ENCODE measurements around the gene SLC12A9.

SLC12A9 gene

DNA sequence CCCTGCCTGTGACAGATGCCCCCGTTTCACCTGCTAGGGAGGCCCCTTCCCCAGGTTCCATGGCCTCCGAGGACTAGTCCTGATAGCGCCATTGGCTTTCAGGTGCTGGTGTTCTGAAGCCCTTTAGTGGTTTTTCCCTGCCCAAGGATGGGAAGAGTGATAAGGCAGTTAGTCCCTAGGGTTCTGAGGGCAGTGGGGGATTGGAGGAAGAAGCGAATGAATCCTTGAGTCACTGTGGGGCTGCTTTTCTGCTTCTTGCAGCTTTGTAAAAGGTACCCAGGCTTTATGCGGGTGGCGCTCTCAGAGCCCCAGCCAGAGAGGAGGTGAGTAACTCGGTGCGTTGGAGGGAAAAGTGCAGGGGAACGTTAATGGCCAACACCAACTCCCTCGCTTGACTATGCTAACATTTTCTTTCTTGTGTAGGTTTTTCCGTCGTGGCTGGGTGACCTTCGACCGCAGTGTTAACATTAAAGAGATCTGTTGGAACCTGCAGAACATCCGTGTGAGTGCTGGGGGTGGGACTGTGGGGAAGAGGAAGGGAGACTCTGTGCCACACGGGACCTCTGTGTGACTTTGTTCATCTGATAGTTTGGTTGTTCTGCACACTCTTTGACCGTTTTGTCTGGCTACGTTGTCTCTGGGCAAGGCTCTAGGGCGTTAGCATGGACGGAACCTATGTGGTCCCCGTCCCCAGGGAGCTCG, 33.1 kb downstream of the SLC12A9 start:
- DNase-seq, result no peak

DNA sequence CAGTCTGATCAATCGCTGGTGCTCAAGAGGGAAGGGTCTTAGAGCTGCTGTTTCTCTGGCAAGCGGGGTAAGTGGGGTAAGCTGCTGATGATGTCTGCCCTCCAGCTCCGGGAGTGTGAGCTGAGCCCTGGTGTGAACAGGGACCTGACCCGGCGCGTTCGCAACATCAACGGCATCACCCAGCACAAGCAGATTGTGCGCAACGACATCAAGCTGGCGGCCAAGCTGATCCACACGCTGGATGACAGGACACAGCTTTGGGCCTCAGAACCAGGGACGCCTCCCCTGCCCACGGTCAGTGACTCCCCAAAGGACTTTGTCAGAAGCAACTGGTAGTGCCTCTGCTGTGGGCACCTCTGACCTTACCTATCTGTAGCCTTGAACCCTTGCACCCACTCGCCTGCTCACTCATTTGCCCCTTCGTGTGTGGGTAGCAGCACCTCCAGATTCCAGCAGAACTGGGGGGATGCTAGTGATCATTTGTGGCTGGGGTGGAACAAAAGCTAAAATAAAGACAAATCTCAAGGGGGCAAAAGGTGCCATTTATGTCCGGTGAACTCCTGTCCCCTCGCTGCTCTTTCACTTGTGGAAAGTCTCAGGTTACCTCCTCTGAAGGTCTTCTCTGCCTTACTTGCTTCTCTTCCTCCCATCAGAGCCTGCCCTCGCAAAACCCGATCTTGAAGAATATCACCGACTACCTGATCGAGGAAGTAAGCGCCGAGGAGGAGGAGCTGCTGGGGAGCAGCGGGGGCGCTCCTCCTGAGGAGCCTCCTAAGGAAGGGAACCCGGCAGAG, 33.8 kb downstream of the SLC12A9 start:
- DNase-seq, result no peak

GRCh38 chr7:100886936-100887515, 34.5 kb downstream of the SLC12A9 start:
- DNase-seq, result no peak

DNA sequence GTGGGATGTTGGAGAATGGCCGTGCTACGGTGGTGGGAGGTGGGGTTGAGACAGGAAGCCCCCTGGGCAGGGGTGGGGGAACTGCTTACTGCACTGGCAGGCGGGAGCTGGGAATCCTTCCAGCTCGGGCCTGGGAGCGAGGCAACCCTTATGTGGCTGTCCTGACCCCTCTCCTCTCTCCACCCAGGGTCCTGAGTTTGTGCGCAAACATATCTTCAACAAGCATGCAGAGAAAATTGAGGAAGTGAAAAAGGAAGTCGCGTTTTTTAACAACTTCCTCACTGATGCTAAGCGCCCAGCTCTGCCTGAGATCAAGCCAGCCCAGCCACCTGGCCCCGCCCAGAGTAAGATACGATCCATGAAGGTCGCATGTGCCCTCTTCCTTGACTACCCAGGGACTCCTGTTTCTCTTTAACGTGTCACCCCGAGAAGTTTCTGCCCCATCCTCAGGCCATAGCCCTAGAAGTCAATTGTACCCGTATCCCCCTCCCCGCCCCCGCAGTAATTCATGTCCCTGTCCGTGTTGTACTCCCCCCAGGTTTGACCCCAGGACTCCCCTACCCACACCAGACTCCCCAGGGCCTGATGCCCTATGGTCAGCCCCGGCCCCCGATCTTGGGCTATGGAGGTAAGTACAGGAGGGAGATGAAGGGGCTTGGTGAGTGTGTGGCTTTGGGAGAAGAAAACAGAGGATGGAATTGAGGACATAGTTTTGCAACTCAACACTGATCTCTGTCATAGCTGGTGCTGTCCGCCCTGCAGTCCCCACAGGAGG, 35.2 kb downstream of the SLC12A9 start:
- DNase-seq, result peak; percentile 48 to 65

GRCh38 chr7:100888291-100888987, 35.9 kb downstream of the SLC12A9 start:
- no peak for DNase-seq

DNA sequence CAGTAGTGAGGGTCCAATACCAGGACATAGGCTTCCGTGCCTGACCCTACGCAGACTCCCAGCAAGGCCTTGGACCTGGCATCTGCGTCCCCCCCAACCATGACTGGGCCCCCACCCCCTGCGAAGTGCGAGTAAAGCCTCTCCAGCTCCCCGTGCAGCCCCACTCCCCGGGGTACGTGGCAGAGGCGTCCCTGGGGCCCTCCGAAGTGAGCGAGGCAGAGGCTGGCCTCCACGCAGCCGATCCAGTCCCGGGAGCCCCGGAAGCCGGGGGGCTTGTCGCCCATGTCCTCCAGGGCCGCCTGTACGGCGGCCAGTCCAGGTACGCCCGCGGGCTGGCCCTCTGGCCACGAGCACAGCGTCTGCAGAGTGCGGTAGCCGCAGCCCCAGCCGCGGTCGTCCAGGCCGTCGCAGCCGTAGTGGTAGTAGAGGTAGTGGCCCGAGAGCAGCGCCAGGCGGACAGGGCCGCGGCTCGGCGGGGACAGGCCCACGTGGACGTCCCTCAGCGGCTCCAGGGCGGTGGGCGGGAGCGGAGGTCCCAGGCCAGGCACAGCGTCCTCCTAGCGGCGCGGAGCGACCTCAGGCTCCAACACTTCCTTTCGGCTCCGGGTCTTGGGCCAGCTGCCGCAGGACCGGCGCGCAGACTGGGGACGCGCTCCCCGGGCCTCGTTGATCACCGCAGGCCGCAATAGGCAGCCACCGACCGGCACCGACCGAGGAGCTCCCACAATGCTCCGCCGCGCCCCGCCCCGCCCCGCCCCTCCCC, 36.7 kb downstream of the SLC12A9 start, which contains the start of gene UFSP1:
UFSP1 (minus strand) TSS at position 728 of the 763 bp plus-strand sequence; CDS start at position 284, 444 bp downstream.
- no peak for DNase-seq

GRCh38 chr7:100890653-100891567, 38.4 kb downstream of the SLC12A9 start:
- no peak for DNase-seq

DNA sequence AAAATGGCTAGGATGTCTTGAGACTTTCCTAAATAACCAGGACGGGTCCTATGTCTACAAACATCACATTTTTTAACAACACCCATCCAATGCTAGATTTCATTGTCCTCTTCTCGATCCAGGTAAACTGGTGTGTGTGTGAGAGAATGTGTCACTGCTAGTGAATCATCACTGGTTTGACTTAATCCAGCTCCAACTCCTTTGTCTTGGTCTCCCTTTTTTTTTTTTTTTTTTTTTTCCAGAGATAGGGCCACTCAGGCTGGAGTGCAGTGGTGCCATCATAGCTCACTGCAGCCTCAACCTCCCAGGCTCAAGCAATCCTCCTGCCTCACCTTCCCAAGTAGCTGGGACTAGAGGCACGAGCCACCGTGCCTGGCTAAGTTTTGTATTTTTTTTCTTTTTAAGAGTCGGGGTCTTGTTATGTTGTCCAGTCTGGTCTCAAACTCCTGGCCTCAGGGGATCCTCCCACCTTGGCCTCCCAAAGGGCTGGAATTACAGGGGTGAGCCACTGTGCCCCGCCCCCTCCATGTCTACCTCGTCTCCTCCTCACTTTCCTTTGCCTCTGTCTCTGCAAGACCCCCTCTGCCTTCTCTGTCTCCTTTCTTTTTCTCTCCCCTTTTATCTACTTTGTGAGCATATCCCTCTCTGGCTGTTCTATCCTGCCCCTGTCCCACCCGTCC, 39.2 kb downstream of the SLC12A9 start:
- no peak for DNase-seq

DNA sequence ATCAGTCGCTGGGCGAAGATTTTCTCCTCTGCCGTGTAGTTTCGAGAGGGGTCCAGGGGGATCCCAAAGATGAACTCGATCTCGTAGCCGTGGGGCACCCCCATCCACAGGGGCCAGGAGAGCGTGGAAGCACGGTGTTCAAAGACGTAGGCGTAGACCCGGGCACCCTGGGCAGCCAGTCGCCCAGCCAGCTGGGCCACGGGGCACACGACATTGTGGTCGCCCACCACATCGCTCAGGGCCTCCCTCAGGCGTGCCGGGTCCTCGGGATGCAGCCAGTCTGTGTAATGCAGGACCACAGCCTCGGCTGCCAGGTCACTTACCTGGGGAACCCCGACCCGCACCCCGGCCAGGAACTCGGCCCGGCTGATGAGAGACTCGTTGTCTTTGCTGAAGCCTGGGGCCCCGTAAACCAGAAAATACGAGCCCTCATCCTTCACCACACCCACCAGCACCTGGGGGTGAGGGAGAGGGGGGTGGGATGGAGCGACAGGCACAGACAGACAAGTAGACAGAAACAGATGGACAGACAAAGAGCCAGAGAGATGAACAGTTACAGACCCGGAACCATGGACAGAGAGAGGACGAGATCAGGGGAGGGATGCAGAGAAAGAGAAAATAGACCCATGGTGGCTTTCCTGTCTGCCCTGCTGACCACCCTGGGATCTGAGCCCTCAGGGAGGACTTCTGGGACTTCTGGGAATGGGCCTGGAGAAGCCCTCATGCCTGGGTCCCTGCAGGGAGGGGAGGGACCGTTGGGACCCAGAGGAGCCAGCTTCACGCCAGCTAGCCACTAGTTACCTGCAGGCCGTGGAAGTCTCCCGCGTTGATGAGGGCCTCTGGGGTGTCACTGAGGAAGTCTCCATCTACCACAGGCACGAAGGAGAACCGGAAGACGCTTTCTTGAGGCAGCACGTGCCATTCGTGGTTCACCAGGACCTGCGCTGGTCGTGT, 40.1 kb downstream of the SLC12A9 start:
- no peak for DNase-seq

- DNase-seq, result no peak
Measured at GRCh38 chr7:100893318-100893895, 40.9 kb downstream of the SLC12A9 start.

- DNase-seq, result no peak
Measured at GRCh38 chr7:100893910-100894721, 41.6 kb downstream of the SLC12A9 start.

- DNase-seq, result peak; percentile 69 to 74
Measured at GRCh38 chr7:100894860-100895700, 42.6 kb downstream of the SLC12A9 start.

- DNase-seq, result no peak
Measured at GRCh38 chr7:100895701-100895955, 43.1 kb downstream of the SLC12A9 start, which contains the start of gene ACHE. Gene ACHE, minus strand, starts transcription at chr7:100895888. Its CDS starts 1,656 bp downstream, at chr7:100894232.

- peak in 1 of 2 donors; percentile 48 for DNase-seq
Measured at GRCh38 chr7:100895956-100896731, 43.6 kb downstream of the SLC12A9 start.

DNA sequence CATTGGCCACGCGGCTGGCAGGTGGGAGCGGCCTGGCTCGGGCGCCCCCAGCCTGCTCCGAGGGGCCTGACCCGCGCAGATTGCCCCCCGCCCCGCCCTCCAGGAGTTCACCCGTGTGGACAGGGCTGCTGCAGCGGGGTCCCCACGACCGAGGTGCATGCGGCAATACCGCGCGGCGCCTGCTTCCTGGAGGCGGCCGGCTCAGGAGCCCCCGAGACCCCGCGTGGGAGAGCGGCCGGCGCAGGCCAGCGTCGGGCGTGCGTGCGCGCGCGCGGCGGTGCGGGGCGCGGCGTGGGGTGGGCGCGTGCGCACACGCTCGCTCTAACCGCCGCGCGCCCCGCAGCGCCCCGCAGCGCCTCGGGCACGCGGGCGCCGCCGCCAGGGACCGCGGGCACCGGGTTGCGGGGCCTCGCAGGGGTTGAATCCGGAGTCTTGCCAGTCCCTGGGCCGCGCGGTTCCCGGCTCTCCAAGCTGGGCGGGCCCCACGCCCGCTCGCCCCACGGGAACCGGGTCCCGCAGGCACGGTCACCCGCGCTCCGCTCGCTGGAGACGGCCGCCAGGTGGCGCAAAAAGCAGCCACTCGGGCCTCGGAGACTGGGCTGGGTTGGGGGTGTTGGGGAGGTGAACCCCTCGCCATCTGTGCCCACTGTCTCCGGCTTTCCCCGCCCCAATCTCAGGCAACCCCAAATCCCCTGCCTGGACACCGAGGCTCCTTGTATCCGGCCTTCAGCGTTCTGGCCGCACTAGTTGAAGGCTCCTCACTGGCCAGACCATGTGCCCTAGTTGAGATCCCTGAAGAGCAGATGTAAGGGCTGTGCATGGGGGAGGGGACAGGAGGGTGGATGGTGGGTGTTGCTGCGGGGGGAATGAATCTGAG, 44.5 kb downstream of the SLC12A9 start:
- peak; percentile 62 to 76 for DNase-seq
